ENCODE results near the gene CHGA.

CHGA gene

GRCh38 chr14:92962831-92963095 is 39.8 kb downstream of the CHGA start:
- no peak overlapping the region for H3K4me3 ChIP-seq
- H3K27ac ChIP-seq = no peak overlapping the region
- TF ChIP-seq, protein P1, sequence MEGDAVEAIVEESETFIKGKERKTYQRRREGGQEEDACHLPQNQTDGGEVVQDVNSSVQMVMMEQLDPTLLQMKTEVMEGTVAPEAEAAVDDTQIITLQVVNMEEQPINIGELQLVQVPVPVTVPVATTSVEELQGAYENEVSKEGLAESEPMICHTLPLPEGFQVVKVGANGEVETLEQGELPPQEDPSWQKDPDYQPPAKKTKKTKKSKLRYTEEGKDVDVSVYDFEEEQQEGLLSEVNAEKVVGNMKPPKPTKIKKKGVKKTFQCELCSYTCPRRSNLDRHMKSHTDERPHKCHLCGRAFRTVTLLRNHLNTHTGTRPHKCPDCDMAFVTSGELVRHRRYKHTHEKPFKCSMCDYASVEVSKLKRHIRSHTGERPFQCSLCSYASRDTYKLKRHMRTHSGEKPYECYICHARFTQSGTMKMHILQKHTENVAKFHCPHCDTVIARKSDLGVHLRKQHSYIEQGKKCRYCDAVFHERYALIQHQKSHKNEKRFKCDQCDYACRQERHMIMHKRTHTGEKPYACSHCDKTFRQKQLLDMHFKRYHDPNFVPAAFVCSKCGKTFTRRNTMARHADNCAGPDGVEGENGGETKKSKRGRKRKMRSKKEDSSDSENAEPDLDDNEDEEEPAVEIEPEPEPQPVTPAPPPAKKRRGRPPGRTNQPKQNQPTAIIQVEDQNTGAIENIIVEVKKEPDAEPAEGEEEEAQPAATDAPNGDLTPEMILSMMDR (IDR thresholded peaks at IDR 0.05) = no peak
- no peak for DNase-seq (ENCODE audit: low spot score)

GRCh38 chr14:92963301-92964123 is 40.6 kb downstream of the CHGA start:
- Histone ChIP-seq H3K27ac (no peak overlapping the region), H3K4me3 (no peak overlapping the region)
- TF ChIP-seq, protein P1 (IDR thresholded peaks at IDR 0.05) = no peak
- no peak for DNase-seq (ENCODE audit: low spot score)

GRCh38 chr14:92964124-92965109 is 41.5 kb downstream of the CHGA start:
- no peak for DNase-seq (ENCODE audit: low spot score)
- Histone ChIP-seq H3K27ac (no peak overlapping the region), H3K4me3 (no peak overlapping the region)
- TF ChIP-seq, protein P1 (IDR thresholded peaks at IDR 0.05) = no peak

GRCh38 chr14:92965281-92965680 is 42.3 kb downstream of the CHGA start:
- no peak for DNase-seq (ENCODE audit: low spot score)
- TF ChIP-seq, protein P1 (IDR thresholded peaks at IDR 0.05) = no peak
- Histone ChIP-seq H3K27ac (no peak overlapping the region), H3K4me3 (no peak overlapping the region)

GRCh38 chr14:92967346-92967926 is 44.5 kb downstream of the CHGA start:
- TF ChIP-seq, protein P1 (IDR thresholded peaks at IDR 0.05) = no peak
- DNase-seq (ENCODE audit: low spot score) = no peak
- H3K4me3 ChIP-seq = no peak overlapping the region
- H3K27ac ChIP-seq = no peak overlapping the region

GRCh38 chr14:92968291-92969020 is 45.5 kb downstream of the CHGA start:
- TF ChIP-seq, protein P1 (IDR thresholded peaks at IDR 0.05) = no peak
- no peak for DNase-seq (ENCODE audit: low spot score)
- Histone ChIP-seq H3K27ac (no peak overlapping the region), H3K4me3 (no peak overlapping the region)
